ENCODE data around the gene HOXC10. TPM values are rescaled to one million over a fixed set of nuclear protein-coding genes. Genes with fewer than 3 reads are reported as not detected.

HOXC10 gene
- total and polyA plus RNA-seq, 2 donors (not counting 3 experiments of a cell fraction or from before 2014, with no cell fraction given): 0.18 TPM; not detected in 1

DNA sequence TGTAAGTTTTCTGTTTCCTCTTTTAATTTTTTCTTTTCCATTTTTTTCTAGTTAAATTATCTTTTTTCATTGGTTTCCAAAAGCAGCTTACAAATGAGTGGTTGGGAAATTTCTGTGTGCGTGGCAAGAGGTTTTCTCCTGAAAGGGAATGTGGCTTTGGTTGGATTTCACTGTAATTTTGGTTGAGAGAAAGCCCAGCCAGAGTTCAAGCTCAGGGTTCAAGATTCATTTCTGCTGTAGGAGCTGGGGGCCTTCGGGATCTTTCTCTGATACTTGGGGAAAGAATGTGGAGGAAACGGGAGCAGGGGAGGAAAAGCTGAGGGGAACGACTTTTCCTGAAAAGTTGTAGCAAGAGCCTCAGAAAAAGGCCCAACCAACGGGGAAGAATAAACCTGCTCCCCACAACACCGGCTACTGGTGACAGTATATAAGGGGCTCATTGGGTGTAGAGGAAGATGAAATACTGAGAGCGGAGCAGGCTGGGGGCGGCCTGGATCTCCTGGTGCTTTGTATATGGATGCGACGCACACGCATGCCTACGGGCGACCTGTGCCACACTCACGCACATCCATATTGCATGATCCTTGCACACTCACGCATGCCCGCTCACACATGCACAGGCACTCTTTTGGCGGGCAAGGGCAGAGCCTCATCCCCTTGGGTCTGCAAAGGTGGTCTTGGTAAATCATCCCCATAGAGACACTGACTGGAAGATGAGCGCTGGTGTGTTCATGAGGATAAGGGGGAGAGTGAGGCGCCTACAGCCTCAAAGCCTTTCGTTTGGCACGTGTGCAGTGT, 1.9 kb downstream of the HOXC10 start:
- intact Hi-C loops (cut with micrococcal nuclease) (loop anchor here (5.0 kb wide), 1 partner anchor 285 kb away; no protein-coding TSS in a partner anchor), dilution Hi-C loops (cut with MboI; ENCODE audit: extremely low pct_ligation_motif_present, low sequenced_read_pairs) (no loop called here)
- Histone ChIP-seq H3K9me1 (replicated peaks; ENCODE audit: control insufficient read depth, extremely low read depth, insufficient read depth, low read length) (no peaks in the 10 kb centered on the region), H2AFZ (ENCODE audit: low read depth, low read length) (no peak overlapping the region), H3K27me3 (ENCODE audit: control insufficient read depth in 2 of 2, insufficient read depth in 2 of 2, low read length in 2 of 2) (peaks cover 92% of the 10 kb centered on the region in 2 experiments), H4K20me1 (replicated peaks; ENCODE audit: control insufficient read depth, extremely low read depth, insufficient read depth, low read length) (no peaks in the 10 kb centered on the region), H3K4me3 (replicated peaks in 1 of 3; ENCODE audit: insufficient read depth in 1 of 3, low read depth in 1 of 3, low read length in 3 of 3) (no peak overlapping the region), H3K9me3 (replicated peaks; ENCODE audit: control insufficient read depth, insufficient read depth, low read length) (no peaks in the 10 kb centered on the region), H3K27ac (ENCODE audit: insufficient read depth, low read depth, low read length) (no peak overlapping the region), H3K4me2 (ENCODE audit: insufficient read depth, low read length) (no peak overlapping the region), H3K4me1 (ENCODE audit: control insufficient read depth, extremely low read depth, insufficient read depth, low read length) (no peaks in the 10 kb centered on the region), H3K9ac (replicated peaks; ENCODE audit: extremely low read depth, insufficient read depth, low read length) (no peak overlapping the region), H3K79me2 (ENCODE audit: control insufficient read depth, insufficient read depth, low read length) (no peaks in the 10 kb centered on the region), H3K36me3 (ENCODE audit: control insufficient read depth in 2 of 2, extremely low read depth in 1 of 2, insufficient read depth in 2 of 2, low read length in 2 of 2) (no peaks in the 10 kb centered on the region)
- FAIRE-seq: no peak
- TF ChIP-seq FOS (IDR thresholded peaks at IDR 0.05; ENCODE audit: borderline replicate concordance, insufficient read depth, low read length) (no peak), POLR2AphosphoS5 (IDR thresholded peaks at IDR 0.05; ENCODE audit: insufficient read depth, low read depth, low read length) (no peak), GATA2 (IDR thresholded peaks at IDR 0.05; ENCODE audit: insufficient read depth, insufficient read length, low read depth, low read length) (no peak), EZH2 (IDR thresholded peaks at IDR 0.05; ENCODE audit: borderline replicate concordance, low read depth, low read length, severe bottlenecking) (no peak), MYC (IDR thresholded peaks at IDR 0.05; ENCODE audit: low read depth, low read length) (no peak), JUN (IDR thresholded peaks at IDR 0.05; ENCODE audit: borderline replicate concordance, insufficient read depth, insufficient read length, low read depth) (no peak), POLR2A (IDR thresholded peaks at IDR 0.05; ENCODE audit: low read depth, low read length) (no peak)
- TF ChIP-seq, protein P1, sequence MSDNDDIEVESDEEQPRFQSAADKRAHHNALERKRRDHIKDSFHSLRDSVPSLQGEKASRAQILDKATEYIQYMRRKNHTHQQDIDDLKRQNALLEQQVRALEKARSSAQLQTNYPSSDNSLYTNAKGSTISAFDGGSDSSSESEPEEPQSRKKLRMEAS (IDR thresholded peaks at IDR 0.05; ENCODE audit: insufficient read depth, insufficient read length): no peak
- TF ChIP-seq, protein P2, sequence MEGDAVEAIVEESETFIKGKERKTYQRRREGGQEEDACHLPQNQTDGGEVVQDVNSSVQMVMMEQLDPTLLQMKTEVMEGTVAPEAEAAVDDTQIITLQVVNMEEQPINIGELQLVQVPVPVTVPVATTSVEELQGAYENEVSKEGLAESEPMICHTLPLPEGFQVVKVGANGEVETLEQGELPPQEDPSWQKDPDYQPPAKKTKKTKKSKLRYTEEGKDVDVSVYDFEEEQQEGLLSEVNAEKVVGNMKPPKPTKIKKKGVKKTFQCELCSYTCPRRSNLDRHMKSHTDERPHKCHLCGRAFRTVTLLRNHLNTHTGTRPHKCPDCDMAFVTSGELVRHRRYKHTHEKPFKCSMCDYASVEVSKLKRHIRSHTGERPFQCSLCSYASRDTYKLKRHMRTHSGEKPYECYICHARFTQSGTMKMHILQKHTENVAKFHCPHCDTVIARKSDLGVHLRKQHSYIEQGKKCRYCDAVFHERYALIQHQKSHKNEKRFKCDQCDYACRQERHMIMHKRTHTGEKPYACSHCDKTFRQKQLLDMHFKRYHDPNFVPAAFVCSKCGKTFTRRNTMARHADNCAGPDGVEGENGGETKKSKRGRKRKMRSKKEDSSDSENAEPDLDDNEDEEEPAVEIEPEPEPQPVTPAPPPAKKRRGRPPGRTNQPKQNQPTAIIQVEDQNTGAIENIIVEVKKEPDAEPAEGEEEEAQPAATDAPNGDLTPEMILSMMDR (IDR thresholded peaks at IDR 0.05; ENCODE audit: extremely low read depth in 1 of 2, insufficient read depth in 1 of 2, low read depth in 1 of 2, low read length in 2 of 2): no peak
- CTCF ChIA-PET: interaction anchor here (1.6 to 3.9 kb wide), 7 partner anchors 15 to 221 kb away, joined by 3 to 44 read pairs (median 5); no protein-coding TSS in a partner anchor
- no peak for DNase-seq (ENCODE audit: low read depth, low spot score)
- POLR2A ChIA-PET: no interaction called here
- BruUV-seq (replicated peaks): no TSS peak

Data from endothelial cell of umbilical vein (primary cell).